Upper lobe of left lung (tissue), 6 donors: ENCODE data around the gene SH3BP5. TPM values are rescaled to one million over a fixed set of nuclear protein-coding genes. Genes with fewer than 3 reads are reported as not detected.
A peak's percentile ranks its signal among the peaks of the same experiment; 100 is the strongest.

Experiments
- ATAC-seq, 2 donors: fragments of 200-7000 bp; cut with Tn5 transposase; one replicate each; pipeline ENCODE4 v1.9.1; 2022; ENCODE audit warnings: mild to moderate bottlenecking in 2 of 2, moderate library complexity in 2 of 2; ENCODE audit not compliant: low FRiP score in 2 of 2
- DNase-seq, 2 donors: peaks; one replicate each; pipeline ENCODE4 v3.0.0-alpha.2; 2019 to 2020
- H3K27ac ChIP-seq, 4 donors: fragments of 200-600 bp; sonication (generic); one replicate each; pipeline ENCODE4 v1.5.1; 2016 to 2019
- H3K27me3 ChIP-seq, 4 donors: fragments of 200-600 bp; sonication (generic); one replicate each; pipeline ENCODE4 v1.5.1; 2017 to 2019
- H3K36me3 ChIP-seq, 4 donors: fragments of 200-600 bp; sonication (generic); one replicate each; pipeline ENCODE4 v1.5.1; 2016 to 2019
- H3K4me1 ChIP-seq, 4 donors: fragments of 200-600 bp; sonication (generic); one replicate each; pipeline ENCODE4 v1.5.1; 2018 to 2019
- H3K4me3 ChIP-seq, 4 donors: fragments of 200-600 bp; sonication (generic); one replicate each; pipeline ENCODE4 v1.5.1; 2017 to 2019; ENCODE audit warnings: mild to moderate bottlenecking in 2 of 4, moderate library complexity in 1 of 4
- H3K9me3 ChIP-seq, 4 donors: fragments of 200-600 bp; sonication (generic); one replicate each; pipeline ENCODE4 v1.5.1; 2018 to 2019
- EP300 ChIP-seq, 4 donors: sonication (generic); formaldehyde crosslinking; IDR thresholded peaks; one replicate each; pipeline ENCODE4 v1.5.1; 2017; ENCODE audit warnings: antibody characterized with exemption in 4 of 4, control low read depth in 2 of 4
- POLR2A ChIP-seq, 4 donors: fragments of 450-650 bp; IDR thresholded peaks; one replicate each; pipeline ENCODE4 v1.5.1; 2016 to 2017; ENCODE audit warnings: antibody characterized with exemption in 4 of 4, mild to moderate bottlenecking in 2 of 4
- POLR2AphosphoS5 ChIP-seq, 2 donors: sonication (generic); formaldehyde crosslinking; IDR thresholded peaks; one replicate each; pipeline ENCODE4 v1.5.1; 2017; ENCODE audit warnings: antibody characterized with exemption in 2 of 2
- WGBS, 2 donors: methylation state at CpG; one replicate each; pipeline ENCODE4 v1.1.5; 2017 to 2018; 5-methylcytosine and 5-hydroxymethylcytosine counted together
- total RNA-seq, 6 donors: library from RNA; depleted of rRNA in 4 of 6; stranded (reverse); fragments of >200 nt in 4 of 6; gene quantifications; one replicate each; pipeline versions ENCODE4 v1.1.0 to v1.2.1, GENCODE V29; 2016 to 2021
- TF ChIP-seq, protein P1 (sequence below), 6 experiments: fragments of 450-650 bp in 4 of 6; fragments of 200-600 bp in 2 of 6; sonication (generic) in 2 of 6; IDR thresholded peaks; one replicate each; pipeline ENCODE4 v1.5.1; 2016 to 2019; ENCODE audit warnings: antibody characterized with exemption in 6 of 6
- donor health status: DM: no; HTN: no; CAD: no; lungs with moderate emphysema.
- donor health status: DM: no; HTN: yes; CAD: no; lungs with severe emphysema.

SH3BP5 gene
- total RNA-seq, 6 donors from 2014 or later = 83.8 to 150 (median 94.7) TPM

DNA sequence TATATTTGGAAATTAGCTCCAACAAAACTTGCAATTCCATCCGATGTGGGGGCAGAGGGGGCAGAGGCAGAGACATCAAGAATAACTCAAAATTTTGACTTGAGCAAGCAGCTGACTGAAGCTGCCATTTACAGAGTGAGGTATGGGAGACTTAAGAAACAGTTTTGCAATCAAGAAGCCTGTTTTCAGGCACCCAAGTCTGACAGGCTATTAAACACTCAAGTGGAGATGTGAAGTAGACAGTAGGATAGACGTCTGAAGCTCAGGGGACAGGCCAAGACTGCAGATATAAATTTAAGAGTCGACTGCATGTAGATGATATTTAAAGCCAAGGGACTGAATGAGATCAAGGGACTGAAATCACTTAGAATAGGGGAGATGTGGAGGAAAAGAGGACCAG lies 9.9 kb upstream of the SH3BP5 start:
- H3K4me1 ChIP-seq = peaks cover 0 to 20% (median 8%) of the 10 kb centered on the region in 4 donors
- 64 to 82% methylated on average over 3 of the region's 3 CpGs for WGBS, 2 donors
- no peaks in the 10 kb centered on the region for H3K9me3 ChIP-seq
- H3K27ac ChIP-seq = peak overlapping the region in 1 of 4 donors; percentile 27
- H3K4me3 ChIP-seq = no peak overlapping the region
- no peaks in the 10 kb centered on the region for H3K36me3 ChIP-seq
- ATAC-seq = no peak
- no peak for DNase-seq
- no peaks in the 10 kb centered on the region for H3K27me3 ChIP-seq
- TF ChIP-seq POLR2AphosphoS5 (IDR thresholded peaks at IDR 0.05) (no peak), POLR2A (IDR thresholded peaks at IDR 0.05) (no peak), EP300 (IDR thresholded peaks at IDR 0.05) (no peak)
- TF ChIP-seq, protein P1, sequence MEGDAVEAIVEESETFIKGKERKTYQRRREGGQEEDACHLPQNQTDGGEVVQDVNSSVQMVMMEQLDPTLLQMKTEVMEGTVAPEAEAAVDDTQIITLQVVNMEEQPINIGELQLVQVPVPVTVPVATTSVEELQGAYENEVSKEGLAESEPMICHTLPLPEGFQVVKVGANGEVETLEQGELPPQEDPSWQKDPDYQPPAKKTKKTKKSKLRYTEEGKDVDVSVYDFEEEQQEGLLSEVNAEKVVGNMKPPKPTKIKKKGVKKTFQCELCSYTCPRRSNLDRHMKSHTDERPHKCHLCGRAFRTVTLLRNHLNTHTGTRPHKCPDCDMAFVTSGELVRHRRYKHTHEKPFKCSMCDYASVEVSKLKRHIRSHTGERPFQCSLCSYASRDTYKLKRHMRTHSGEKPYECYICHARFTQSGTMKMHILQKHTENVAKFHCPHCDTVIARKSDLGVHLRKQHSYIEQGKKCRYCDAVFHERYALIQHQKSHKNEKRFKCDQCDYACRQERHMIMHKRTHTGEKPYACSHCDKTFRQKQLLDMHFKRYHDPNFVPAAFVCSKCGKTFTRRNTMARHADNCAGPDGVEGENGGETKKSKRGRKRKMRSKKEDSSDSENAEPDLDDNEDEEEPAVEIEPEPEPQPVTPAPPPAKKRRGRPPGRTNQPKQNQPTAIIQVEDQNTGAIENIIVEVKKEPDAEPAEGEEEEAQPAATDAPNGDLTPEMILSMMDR (IDR thresholded peaks at IDR 0.05) = no peak

DNA sequence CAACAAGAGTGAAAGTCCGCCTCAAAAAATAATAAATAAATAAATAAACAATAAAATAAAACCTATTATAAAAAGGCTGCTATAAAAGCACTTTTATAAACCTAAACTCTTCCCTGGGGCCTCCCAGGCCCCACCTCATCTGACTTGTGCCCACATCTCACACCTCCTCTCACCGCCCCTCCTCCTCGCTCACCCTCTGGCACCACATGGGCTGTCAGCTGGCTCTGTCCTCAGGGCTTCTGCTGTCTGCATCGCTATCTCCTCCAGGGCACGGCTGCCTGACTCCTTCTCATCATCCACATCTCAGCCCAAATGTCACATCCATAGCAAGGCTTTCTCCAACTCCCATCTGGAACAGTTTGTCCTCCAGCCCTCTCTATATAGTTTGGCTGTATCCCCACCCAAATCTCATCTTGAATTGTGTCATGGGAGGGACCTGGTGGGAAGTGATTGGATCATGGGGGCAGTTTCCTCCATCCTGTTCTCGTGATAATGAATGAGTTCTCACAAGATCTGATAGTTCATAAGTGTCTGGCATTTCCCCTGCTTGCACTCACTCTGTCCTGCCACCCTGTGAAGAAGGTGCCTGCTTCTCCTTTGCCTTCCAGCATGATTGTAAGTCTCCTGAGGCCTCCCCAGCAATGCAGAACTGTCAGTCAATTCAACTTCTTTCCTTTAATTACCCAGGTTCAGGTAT lies 8.8 kb upstream of the SH3BP5 start:
- Histone ChIP-seq H3K4me1 (peaks cover 0 to 15% (median 8%) of the 10 kb centered on the region in 4 donors), H3K27me3 (no peaks in the 10 kb centered on the region), H3K9me3 (no peaks in the 10 kb centered on the region), H3K4me3 (peak overlapping the region in 2 of 4 donors; percentile 8 to 31), H3K27ac (peak overlapping the region in 3 of 4 donors; percentile 28 to 47 (median 30)), H3K36me3 (no peaks in the 10 kb centered on the region)
- DNase-seq (no peak), ATAC-seq (no peak)
- TF ChIP-seq POLR2AphosphoS5 (IDR thresholded peaks at IDR 0.05) = peak in 1 of 2 donors; percentile 44
- TF ChIP-seq EP300 (IDR thresholded peaks at IDR 0.05) = peak in 2 of 4 donors; percentile 37 to 74
- TF ChIP-seq, protein P1 (IDR thresholded peaks at IDR 0.05) = no peak
- 72 to 82% methylated on average over 6 of the region's 6 CpGs for WGBS, 2 donors

- TF ChIP-seq POLR2AphosphoS5 (IDR thresholded peaks at IDR 0.05) = peak in 1 of 2 donors; percentile 27
- no peak for TF ChIP-seq POLR2A (IDR thresholded peaks at IDR 0.05)
- TF ChIP-seq, protein P1 (IDR thresholded peaks at IDR 0.05) = no peak
- TF ChIP-seq EP300 (IDR thresholded peaks at IDR 0.05) = peak in 1 of 4 donors; percentile 27
- H3K9me3 ChIP-seq = no peaks in the 10 kb centered on the region
- peak overlapping the region in 2 of 4 donors; percentile 46 to 47 for H3K27ac ChIP-seq
- H3K27me3 ChIP-seq = no peaks in the 10 kb centered on the region
- H3K4me1 ChIP-seq = peaks cover 0 to 15% (median 8%) of the 10 kb centered on the region in 4 donors
- H3K4me3 ChIP-seq = peak overlapping the region in 3 of 4 donors; percentile 6 to 31 (median 16)
- ATAC-seq = peak in 1 of 2 donors; percentile 74
- WGBS, 2 donors = 53 to 58% methylated on average over 3 of the region's 3 CpGs
- no peak for DNase-seq
- H3K36me3 ChIP-seq = no peaks in the 10 kb centered on the region
Measured at GRCh38 chr3:15339786-15340215, 7.4 kb upstream of the SH3BP5 start.

DNA sequence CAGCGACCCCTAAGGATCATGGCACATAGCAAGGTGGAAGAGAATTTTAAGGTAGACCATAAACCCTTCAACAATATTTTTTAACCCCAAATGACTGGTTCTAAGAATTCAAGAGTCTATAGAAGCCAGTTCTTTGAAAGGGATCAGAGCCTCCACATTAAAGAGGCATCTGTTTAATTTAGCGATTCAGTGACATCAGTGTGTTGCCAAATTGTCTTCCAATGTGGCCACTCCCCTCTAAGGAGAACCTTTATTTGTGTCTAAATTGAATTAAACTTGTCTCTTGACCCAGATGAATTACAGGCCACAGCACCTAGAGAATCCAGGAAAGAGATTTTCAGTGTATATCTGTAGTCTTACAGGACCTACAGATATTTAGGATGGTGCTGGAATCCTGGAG lies 6.6 kb upstream of the SH3BP5 start:
- no peak for ATAC-seq
- DNase-seq = no peak

GRCh38 chr3:15337963-15338362 lies 5.6 kb upstream of the SH3BP5 start:
- no peak overlapping the region for H3K4me3 ChIP-seq
- no peaks in the 10 kb centered on the region for H3K9me3 ChIP-seq
- no peak for ATAC-seq
- no peak for DNase-seq
- no peaks in the 10 kb centered on the region for H3K27me3 ChIP-seq
- H3K36me3 ChIP-seq = no peaks in the 10 kb centered on the region
- TF ChIP-seq EP300 (IDR thresholded peaks at IDR 0.05) (no peak), POLR2AphosphoS5 (IDR thresholded peaks at IDR 0.05) (no peak), POLR2A (IDR thresholded peaks at IDR 0.05) (no peak)
- TF ChIP-seq, protein P1 (IDR thresholded peaks at IDR 0.05) = no peak
- no peak overlapping the region for H3K27ac ChIP-seq
- H3K4me1 ChIP-seq = peaks cover 1 to 26% (median 15%) of the 10 kb centered on the region in 4 donors
- WGBS, 2 donors = 80 to 100% methylated on average over 1 of the region's 1 CpG

More for the DNA sequence above, 6.6 kb upstream of the SH3BP5 start:
- Histone ChIP-seq H3K27ac (peak overlapping the region in 2 of 4 donors; percentile 46 to 47), H3K27me3 (no peaks in the 10 kb centered on the region), H3K36me3 (no peaks in the 10 kb centered on the region), H3K4me1 (peaks cover 0 to 16% (median 8%) of the 10 kb centered on the region in 4 donors), H3K9me3 (no peaks in the 10 kb centered on the region), H3K4me3 (peak overlapping the region in 2 of 4 donors; percentile 16 to 31)
- WGBS, 2 donors = 79 to 88% methylated on average over 2 of the region's 2 CpGs
- TF ChIP-seq POLR2AphosphoS5 (IDR thresholded peaks at IDR 0.05) = no peak
- TF ChIP-seq POLR2A (IDR thresholded peaks at IDR 0.05) = no peak
